IPS DF 4.7 (cell line): Measurements from ENCODE around the gene PCGF5.
"Not testable (repeated sequence)": the region's sequence is repeated elsewhere in the genome, so short reads cannot be mapped to it uniquely, and the experiment has no call there.

Experiments used
- DNase-seq: peaks from one replicate; pipeline ENCODE4 v3.0.0-alpha.2; 2013; ENCODE audit warnings: low spot score; ENCODE audit errors: extremely low read depth

Gene PCGF5

DNA sequence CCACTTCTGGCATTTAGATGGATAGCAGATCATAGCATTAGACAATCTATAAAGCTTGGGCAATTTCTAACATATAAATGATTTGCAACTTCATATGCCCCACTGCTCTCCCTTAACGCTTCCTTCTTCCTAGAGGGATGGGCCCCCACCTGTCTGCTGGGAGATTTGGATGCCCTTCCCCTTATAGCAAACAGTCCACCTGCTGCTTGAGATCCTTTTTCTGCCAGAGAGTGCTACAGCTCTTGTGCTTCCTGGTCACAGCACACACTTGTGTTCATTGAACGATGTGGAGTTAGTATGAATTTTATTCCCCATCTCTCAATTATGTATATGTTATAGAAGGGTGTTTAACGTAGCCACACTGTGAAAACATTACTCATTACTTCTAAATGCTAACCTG lies 10.4 kb upstream of the PCGF5 start:
- no peak for DNase-seq

DNA sequence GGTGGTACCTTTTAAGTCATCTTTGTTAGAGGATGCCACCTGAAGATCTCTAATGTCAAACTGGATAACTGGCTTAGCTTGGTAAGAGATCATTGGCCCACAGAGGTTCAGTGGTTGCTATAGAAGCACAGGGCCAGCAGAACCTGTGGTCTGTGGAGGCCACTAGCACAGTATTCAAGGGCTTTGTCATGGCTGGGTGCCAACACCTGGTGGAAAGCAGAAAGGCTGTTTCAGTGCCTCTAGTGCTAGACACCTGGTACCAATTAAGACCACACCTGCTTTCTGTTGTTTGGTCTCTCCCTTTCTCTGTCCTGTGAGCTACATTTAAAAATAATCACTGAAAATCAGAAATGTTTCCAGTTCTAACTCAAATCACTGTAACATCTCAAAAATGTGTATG lies 10.0 kb upstream of the PCGF5 start:
- DNase-seq: no peak

GRCh38 chr10:91211675-91212074 lies 8.8 kb upstream of the PCGF5 start:
- DNase-seq: no peak

DNA sequence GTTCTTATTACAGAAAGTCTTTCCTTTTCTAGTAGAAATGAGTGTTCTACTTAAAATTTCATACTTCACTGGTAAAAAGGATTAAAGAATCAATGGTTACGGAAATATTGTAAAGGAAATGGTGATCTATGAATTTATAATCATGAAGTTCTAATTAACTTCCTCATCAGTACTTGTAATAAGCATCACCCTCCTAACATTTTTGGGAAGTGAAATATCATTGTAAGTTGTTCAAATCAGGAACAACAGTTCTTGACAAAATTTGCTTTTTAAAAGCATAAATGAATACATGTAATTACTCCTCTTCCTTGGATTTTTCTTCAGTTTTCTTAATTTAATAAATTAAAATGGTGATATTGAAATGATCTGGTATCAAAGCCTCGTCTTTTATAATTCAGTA lies 5.6 kb upstream of the PCGF5 start:
- DNase-seq: no peak

- no peak for DNase-seq
Observed at GRCh38 chr10:91215384-91215783, 5.1 kb upstream of the PCGF5 start.

DNA sequence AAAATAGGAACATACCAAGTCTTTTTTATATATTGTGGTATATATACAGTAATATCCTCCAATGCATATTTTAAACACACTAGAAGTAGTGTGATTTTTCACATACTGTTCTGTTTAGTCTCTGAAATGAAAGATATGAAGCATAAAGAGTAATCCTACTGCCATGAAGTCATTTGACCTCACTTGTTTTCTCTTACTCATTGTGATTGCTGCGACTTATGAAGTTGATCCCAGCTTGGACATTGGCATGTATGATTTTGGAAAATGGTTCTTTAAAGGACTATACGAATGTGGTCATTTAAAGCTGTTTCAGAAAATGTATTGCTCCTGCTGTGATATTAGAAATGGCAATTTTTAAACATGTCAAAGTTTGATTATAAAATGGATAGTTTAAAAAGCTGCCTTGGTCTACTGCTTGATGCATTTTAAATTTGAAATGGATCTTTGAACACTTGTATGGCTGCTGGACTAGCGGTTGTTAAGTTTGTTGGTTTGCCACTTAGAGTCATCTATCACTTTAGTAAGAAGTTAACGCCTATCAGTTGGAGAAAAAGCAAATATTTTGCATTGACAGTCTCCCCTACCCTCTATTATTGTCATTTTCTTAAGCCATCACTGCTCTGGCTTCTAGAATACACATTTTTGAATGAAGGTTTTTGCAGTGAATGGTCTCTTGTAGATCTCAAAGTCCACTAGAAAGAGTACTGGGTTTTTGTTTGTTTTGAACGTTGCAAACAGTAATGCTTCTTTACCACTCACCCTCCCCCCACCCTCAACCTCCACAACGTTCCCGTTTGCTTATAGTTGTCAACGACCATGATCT lies 881 bp upstream of the PCGF5 start:
- DNase-seq: no peak

- DNase-seq: no peak
Observed at GRCh38 chr10:91220954-91221675, 652 bp downstream of the PCGF5 start.

- DNase-seq: no peak
Observed at GRCh38 chr10:91226093-91226492, 5.6 kb downstream of the PCGF5 start.

DNA sequence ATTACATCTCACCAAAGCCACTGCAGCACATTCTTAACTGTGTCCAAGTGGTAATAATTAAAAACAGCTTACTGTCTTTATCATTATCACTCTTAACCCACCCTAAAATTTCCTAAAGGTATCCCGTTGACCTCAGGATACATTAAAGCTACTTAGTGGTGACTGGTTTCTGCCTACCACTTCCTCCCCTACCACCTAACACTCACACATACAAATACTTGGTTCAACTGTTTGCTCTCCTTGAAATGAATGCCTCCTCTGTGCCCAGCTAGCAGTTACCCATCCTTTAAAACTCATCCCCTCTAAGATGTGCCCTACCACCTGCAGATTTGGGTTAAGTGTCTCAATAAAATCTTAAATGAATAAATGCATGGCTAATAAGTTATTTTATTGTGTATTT lies 7.1 kb downstream of the PCGF5 start:
- DNase-seq: no peak

GRCh38 chr10:91229683-91230082 lies 9.2 kb downstream of the PCGF5 start:
- DNase-seq: no peak

- DNase-seq: no peak
Observed at GRCh38 chr10:91238191-91238590, 17.7 kb downstream of the PCGF5 start.

DNA sequence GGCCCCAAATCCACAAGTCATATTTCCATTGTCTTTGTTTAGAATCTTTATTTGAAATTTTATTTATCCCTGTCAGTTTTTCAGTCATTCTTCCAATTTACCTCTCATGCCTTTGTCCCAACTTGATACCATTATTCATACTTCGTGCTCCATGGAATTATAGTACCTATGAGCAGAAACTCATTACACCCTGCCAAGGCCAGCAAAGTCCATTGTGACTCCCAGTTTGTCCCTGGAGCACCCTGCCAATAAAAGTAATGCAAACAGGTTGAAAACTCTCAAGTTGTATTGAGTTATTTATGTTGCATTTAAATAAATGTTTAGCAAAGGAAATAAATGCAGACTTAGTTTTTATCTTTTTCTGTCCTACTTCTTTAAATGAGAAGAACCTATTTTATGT lies 19.3 kb downstream of the PCGF5 start:
- no peak for DNase-seq

GRCh38 chr10:91242940-91243339 lies 22.5 kb downstream of the PCGF5 start:
- no peak for DNase-seq

- DNase-seq: no peak
Observed at GRCh38 chr10:91247360-91248111, 27.1 kb downstream of the PCGF5 start.

GRCh38 chr10:91249700-91250099 lies 29.2 kb downstream of the PCGF5 start:
- DNase-seq: no peak

DNA sequence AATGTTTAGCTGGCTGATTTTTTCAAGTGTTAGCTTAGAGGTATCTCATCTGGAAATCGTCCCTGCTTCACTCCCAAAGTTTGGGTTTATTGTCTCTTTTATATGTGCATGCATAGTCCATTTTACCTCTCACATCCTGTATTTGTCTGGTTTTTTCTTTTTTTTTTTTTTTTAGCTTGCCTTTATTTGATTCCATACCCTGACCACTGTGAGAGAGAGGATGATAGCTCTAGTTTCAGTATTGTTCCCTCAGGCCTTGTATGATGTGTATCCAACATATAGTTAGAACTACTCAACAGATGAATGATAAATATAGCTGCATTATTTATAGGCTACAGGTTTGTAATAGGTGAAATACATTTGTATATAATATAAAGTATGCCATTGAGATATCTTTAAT lies 29.9 kb downstream of the PCGF5 start:
- DNase-seq: no peak

DNA sequence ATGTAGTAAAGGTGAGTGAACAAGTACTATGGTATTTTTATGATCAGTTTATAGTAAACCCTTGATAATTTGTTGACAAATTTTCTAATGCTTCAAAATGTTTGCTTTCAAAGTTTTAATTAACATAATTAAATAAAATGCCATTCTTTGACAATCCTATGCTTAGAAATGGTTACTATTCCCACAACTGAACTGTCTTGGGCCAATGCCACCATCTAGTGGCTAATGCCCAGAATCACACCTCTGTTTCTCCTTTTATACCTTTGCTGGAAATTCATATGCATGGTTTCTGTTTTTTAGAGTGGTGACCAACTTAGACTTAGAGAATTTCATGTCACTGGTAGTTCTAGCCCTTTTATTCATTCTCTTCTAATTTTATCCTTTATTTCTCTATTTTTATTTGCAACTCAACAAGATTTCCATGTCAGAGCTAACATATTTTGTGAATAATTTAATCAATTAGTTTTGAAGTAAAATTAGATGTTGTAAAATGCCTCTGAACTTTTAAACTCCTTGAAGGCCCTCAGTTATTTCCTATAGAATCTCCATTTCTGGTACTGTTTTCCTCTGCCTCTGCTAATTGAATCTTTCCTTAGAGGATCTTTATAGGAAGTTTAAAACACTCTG lies 31.1 kb downstream of the PCGF5 start:
- peak; percentile 14 for DNase-seq

DNA sequence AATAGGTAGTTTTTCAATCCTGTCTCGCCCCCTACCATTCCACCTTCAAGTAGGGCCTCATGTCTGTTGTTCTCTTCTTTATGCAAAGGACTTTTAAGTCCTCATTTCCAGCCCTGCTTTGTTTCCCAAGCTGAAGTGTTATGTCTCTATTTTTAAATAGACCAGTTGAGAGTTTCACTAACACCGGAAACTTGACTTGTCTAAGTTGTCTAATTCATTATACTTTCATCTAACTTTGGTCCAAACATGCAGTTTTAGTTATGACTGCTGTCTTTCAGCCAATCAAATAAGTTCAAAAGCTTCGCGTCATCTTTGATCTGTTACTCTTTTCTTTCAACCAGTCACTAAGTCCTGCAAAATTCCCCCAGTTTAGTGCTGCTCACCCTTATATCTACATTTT lies 32.8 kb downstream of the PCGF5 start:
- no peak for DNase-seq

GRCh38 chr10:91257310-91257709 lies 36.8 kb downstream of the PCGF5 start:
- no peak for DNase-seq

DNA sequence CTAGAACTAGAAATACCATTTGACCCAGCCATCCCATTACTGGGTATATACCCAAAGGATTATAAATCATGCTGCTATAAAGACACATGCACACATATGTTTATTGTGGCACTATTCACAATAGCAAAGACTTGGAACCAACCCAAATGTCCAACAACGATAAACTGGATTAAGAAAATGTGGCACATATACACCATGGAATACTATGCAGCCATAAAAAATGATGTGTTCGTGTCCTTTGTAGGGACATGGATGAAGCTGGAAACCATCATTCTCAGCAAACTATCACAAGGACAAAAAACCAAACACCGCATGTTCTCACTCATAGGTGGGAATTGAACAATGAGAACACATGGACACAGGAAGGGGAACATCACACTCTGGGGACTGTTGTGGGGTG lies 40.0 kb downstream of the PCGF5 start:
- DNase-seq: not testable (repeated sequence)

DNA sequence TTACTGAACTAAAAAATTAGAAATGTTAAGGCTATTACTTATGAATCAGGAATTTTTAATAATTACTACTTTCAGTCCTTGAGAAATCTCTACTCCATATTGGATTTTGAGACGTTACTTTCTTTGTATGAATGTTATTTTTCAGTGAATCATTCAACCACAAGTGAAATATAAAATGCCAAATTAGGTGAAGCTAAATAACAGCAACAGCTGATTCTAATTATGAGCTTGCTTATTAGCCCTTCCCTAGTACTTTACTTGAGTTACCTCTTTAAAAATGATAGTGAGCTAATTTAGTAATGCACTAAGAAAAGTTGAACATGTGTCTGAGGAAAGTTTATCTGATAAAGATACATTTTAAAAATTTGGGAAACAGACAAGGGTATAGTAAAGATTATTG lies 51.4 kb downstream of the PCGF5 start:
- no peak for DNase-seq
